HG03439 (cell line): Measurements from ENCODE around the gene BMERB1.

Experiments
- ATAC-seq: cut with Tn5 transposase; IDR thresholded peaks from one replicate; pipeline ENCODE4 v1.9.1; 2021; ENCODE audit warnings: mild to moderate bottlenecking, moderate library complexity; ENCODE audit not compliant: unreplicated experiment

The BMERB1 gene

DNA sequence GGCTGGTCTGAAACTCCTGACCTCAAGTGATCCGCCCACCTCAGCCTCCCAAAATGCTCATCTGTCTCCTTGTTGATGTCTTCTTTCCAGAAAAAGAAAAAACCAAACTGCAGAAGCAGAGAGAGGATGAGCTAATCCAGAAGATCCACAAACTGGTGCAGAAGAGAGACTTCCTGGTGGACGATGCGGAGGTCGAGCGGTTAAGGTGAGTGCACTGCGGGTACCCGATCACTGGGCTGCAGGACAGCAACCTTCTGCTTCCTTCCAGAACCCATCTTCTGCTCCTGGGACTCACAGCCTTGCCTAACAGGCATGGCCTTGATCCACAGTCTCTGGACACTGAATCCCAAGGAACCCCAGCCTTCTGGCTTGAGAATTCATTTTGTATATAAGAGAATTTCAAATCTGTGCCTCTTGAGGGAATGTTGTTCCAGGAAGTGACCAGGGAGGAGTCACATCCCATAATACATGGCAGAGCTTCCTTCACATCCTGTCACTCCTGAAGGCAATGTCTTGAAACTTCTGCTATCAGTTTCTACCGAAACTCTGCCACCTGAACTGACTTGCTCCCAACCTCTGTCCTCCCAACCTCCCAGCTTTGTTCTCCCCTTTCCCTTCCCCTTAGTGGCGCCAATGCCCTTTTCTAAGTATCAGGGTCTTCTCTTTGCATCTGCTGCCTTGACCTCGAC lies 146.9 kb downstream of the BMERB1 start:
- ATAC-seq: no peak

- ATAC-seq: no peak
These were observed 149.1 kb downstream of the BMERB1 start for GRCh38 chr16:15583526-15583925.

DNA sequence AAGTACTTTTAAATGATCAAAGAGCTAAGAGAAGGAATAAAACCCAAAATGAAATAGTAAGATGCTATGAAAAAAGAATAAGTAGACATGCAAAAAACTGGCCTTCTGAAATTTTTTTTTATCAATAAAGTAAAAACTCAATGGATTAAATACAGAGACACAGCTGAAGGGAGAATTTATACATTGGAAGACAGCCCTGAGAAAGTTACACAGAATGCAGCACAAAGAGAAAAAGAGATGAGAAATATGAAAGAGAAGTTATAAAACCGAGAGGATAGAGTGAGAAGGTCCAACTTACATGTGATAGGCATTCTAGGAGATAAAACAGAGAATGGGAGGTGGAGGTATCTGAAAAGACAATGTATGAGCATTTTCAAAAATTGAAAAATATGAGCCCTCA lies 151.6 kb downstream of the BMERB1 start:
- ATAC-seq: no peak

GRCh38 chr16:15586716-15587115 lies 152.3 kb downstream of the BMERB1 start:
- no peak for ATAC-seq

GRCh38 chr16:15587152-15587825 lies 152.9 kb downstream of the BMERB1 start:
- no peak for ATAC-seq

DNA sequence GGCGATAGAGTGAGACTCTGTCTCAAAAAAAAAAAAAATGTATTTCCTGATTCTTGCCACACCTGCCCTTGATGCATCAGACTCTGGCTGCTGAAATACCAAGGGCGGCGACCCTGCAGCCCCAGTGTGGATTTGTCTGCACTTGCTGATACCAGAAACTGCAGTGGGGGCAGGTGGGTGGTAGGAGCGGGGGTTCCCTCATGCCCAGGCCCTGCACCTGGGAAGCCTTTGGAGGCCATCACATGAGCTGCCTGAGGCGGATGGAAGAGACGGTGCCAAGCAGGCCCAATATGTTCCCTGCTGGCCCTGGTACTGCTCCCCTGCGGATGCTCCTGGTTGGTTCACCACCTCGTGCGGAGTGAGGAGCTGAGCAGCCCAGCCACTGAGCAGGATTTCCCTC lies 157.9 kb downstream of the BMERB1 start:
- ATAC-seq: no peak

DNA sequence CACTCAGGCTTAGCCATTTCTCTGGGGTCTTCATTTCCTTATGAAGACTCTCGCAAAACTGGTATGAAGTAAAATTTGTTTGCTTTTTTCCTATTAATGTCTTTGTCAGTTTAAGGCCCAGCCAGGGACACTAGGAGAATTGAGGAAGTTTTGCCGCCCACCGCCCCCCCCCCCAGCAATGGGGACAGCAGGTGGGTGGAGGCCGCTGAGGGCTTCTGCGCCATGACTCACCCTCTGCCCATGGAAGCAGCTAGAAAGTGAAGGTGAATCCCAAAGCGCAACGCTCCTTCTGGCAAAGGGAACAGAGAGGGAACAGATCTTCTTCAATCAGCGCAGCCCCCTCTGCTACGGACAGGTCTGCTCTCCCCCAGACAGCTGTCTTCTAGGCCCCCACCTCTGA lies 158.8 kb downstream of the BMERB1 start:
- no peak for ATAC-seq

GRCh38 chr16:15594711-15595320 lies 160.4 kb downstream of the BMERB1 start:
- no peak for ATAC-seq

DNA sequence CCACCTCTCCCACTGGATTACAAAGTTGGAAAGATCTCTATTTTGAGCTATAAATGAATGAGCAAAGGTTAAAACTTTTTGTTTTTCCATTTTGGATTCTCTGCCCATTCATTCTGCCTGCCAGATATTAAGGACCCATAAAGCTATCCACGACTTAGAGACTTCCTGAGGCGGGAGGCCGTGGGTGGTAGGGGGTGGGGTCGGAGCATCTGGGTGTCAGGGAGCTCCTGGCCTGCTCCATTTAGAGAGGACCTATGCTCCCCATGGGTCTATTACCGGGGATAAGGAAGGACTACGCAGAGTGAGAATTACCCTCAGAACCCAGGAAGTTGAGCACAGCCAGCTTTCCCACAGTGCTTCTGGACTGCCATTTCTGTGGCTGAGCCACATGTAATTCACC lies 162.7 kb downstream of the BMERB1 start:
- ATAC-seq: no peak

- no peak for ATAC-seq
These were observed 163.6 kb downstream of the BMERB1 start for GRCh38 chr16:15597822-15598647.

DNA sequence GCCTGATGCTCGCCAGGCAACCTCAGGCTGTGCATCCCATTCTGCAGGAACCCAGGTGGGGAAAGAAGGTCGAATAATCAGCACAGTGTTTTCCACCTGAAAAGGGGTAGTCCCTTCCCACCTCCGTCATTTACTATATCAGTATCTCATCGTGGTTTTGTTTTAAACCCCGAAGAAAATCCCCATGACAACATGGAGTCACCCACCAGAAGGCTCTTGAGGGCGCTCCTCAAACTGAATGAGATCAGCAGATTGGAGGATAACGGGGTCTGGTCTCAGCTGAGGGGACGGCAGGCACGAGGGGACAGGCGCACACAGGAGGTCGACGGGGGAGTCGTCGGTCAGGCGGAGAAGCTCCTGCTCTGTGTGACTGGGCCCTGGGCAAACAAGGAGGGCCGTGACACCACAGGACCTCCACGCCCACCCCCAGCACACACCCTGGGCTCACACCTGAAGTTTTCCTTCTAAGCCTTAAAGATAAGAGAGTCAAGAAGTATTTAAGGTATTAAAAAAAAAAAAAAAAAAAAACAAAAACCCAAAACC lies 164.3 kb downstream of the BMERB1 start:
- no peak for ATAC-seq

DNA sequence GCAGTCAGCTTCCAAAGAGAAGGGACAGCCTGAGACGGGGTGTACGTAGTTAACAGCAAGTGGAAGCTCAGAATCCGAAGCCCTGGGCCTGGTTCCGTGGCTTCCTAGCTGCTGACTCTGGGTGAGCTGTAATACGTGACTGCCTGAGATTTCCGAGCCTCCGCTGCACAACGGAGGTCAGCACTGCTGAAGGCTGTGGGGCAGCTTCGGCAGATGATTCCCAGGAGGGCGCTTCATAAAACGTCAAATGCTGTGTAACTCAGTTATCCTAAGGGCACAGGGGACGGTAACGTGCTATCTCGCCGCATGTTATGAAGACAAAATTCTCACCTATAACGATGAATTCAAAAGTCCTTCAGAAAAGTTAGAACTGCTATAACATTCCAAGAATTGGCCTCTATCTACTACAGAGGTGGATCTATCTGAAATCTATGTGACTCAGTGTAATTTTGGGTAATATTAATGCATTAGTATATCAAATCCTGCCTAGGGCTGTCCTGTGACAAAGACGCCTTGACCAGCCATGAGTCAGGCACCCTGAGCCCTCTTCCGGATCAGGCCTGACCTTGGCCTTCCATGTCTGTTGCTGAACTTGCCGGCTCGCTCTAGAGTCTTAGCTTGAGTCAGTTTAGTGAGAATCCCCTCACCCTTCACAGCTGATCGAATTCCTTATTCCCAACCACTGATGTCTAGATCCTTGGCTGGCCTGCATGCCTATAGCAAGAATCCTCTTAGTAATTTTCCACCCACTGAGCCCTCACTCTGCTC lies 165.1 kb downstream of the BMERB1 start:
- no peak for ATAC-seq

DNA sequence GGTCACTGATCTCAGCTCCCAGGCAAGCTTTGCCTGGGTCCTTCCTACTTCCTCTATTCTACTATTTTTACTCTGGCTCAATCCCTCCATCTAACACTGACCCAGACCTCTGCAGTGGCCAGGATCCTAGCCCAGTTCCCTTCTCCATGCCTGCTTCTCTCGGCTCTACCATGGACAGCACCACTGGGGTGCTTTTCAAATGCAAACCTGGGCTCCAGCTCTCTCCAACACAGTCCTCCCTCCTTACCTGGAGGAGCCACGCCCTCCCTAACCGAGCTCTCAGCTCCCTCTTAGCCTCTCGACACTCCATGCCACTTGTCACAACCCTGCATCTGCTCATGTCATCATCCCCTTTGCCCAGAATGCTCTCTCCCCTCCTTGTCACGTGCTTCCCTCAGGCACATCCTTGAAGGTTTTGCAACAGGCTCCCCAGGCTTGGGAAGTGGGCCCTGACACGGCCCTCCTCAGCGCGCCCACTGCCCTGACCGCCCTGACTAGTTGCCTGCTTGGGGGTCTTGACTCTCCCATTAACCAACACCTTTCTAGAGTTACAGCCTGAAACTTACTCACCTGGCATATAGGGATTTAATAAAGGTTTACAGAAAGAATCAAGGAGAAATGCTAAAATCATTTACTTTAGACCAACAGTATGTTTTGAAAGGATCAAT lies 167.0 kb downstream of the BMERB1 start:
- ATAC-seq: no peak

- no peak for ATAC-seq
These were observed 168.1 kb downstream of the BMERB1 start for GRCh38 chr16:15602285-15603044.

GRCh38 chr16:15604460-15605440 lies 170.4 kb downstream of the BMERB1 start:
- no peak for ATAC-seq

GRCh38 chr16:15605839-15606517 lies 171.6 kb downstream of the BMERB1 start:
- no peak for ATAC-seq

DNA sequence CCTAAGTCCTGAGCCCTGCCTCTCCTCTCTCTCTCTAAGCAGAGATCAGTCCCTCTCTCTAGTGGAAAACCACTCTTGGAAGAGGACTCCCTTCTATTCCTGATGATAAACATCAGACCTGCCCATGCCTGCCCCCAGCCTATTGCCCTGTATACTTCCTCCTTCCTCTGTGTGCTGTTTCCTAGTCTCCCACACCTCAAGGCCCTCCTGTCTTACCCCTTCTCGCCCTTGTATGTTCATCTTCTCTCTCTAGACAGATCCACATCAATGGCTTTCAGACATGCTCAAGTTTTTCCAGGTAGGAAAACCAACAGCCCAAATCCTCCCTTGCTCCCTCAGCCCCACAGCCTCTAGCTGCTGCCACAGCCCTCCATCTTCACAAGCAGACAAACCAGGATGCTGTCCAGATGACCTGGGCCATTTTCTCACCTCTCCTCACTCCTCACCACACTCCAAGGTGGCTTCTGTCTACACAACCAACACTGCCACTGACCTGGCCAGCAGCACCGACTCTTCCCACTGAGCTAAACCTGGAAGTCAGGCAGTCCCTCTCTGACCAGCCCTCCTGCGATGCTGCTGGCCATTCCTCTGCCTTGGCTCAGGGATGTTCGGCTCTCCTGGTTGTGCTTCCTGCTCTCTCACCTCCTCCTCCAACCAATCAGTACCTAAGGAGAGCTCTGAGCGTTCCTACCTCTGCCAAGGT lies 172.3 kb downstream of the BMERB1 start:
- no peak for ATAC-seq
